Prostate gland (tissue), 2 donors: ENCODE results near the gene DMRT1.

ENCODE experiments used
- POLR2A ChIP-seq: fragments of 450-650 bp; IDR thresholded peaks from one replicate; pipeline ENCODE4 v1.6.1; 2016; ENCODE audit warnings: antibody characterized with exemption, mild to moderate bottlenecking
- TF ChIP-seq, protein P1 (sequence below), 4 experiments: fragments of 200-600 bp in 2 of 4; fragments of 450-650 bp in 2 of 4; sonication (generic) in 2 of 4; IDR thresholded peaks; 1 replicate in 3 of 4; 2 replicates in 1 of 4; pipeline ENCODE4 v1.5.1; 2016 to 2019; ENCODE audit warnings: antibody characterized with exemption in 4 of 4, mild to moderate bottlenecking in 2 of 4, moderate library complexity in 2 of 4

DNA sequence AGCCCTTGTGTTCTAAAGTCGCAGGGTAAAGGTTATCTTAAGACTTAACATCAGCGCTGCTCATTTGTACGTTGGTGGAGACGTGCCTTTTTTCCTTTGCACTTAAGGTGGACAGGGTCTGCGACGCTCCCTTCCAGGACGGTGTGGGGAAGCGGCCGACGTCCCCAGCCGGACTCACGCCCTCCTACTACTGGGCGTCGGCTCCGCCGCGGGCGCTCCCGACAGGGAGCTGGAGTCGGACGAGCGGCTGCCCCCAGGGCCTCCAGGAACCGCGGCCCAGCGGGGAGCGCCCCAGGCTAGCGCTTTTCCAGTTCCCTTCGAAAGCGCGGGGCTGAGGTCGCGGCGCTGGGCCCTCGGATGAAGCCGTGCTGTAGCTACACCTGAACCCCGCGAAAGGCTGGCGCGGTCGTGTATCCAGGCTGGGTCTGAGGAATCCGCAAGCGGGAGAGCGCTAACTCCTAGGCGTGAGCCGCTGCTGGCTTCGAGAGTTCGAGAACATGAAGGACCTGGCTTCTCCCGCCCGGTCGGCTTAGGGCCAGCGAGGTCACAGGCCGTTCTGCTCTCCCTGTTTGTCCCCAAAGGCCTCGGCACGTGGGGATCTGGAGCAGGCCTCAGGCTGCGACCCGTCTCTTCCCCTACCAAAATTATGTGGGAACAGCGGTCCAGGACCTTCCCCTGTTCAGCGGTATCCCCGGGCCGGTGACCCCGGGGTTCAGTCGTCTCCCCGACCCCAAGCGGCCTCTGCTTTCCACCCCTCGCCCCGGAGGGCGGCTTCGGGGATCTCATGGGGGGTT is 131.2 kb downstream of the DMRT1 start:
- no peak for TF ChIP-seq POLR2A
- TF ChIP-seq, protein P1, sequence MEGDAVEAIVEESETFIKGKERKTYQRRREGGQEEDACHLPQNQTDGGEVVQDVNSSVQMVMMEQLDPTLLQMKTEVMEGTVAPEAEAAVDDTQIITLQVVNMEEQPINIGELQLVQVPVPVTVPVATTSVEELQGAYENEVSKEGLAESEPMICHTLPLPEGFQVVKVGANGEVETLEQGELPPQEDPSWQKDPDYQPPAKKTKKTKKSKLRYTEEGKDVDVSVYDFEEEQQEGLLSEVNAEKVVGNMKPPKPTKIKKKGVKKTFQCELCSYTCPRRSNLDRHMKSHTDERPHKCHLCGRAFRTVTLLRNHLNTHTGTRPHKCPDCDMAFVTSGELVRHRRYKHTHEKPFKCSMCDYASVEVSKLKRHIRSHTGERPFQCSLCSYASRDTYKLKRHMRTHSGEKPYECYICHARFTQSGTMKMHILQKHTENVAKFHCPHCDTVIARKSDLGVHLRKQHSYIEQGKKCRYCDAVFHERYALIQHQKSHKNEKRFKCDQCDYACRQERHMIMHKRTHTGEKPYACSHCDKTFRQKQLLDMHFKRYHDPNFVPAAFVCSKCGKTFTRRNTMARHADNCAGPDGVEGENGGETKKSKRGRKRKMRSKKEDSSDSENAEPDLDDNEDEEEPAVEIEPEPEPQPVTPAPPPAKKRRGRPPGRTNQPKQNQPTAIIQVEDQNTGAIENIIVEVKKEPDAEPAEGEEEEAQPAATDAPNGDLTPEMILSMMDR (IDR thresholded peaks at IDR 0.05), result no peak
